Parathyroid adenoma (tissue), 2 donors: ENCODE results near the gene REEP6.
"Not testable (repeated sequence)": the region's sequence is repeated elsewhere in the genome, so short reads cannot be mapped to it uniquely, and the experiment has no call there.

ENCODE experiments used
- H2AFZ ChIP-seq: fragments of 300-600 bp; sonication (generic); one replicate; pipeline ENCODE4 v1.7.0; 2017; ENCODE audit warnings: antibody characterized with exemption, mild to moderate bottlenecking
- H3K27ac ChIP-seq: fragments of 300-600 bp; sonication (generic); one replicate; pipeline ENCODE4 v1.7.0; 2017
- H3K27me3 ChIP-seq: fragments of 300-600 bp; sonication (generic); one replicate; pipeline ENCODE4 v1.7.0; 2017; ENCODE audit warnings: low read length; ENCODE audit not compliant: control insufficient read depth, insufficient read depth
- H3K36me3 ChIP-seq: fragments of 300-600 bp; sonication (generic); one replicate; pipeline ENCODE4 v1.7.0; 2017; ENCODE audit warnings: low read length; ENCODE audit not compliant: control insufficient read depth, insufficient read depth
- H3K4me1 ChIP-seq: fragments of 300-600 bp; sonication (generic); one replicate; pipeline ENCODE4 v1.7.0; 2017; ENCODE audit warnings: control low read depth
- H3K4me2 ChIP-seq: fragments of 300-600 bp; sonication (generic); one replicate; pipeline ENCODE4 v1.7.0; 2017; ENCODE audit warnings: low read length
- H3K4me3 ChIP-seq: fragments of 300-600 bp; sonication (generic); one replicate; pipeline ENCODE4 v1.7.0; 2017; ENCODE audit warnings: low read depth, low read length
- H3K79me2 ChIP-seq: fragments of 300-600 bp; sonication (generic); one replicate; pipeline ENCODE4 v1.7.0; 2017; ENCODE audit warnings: control low read depth
- H3K9ac ChIP-seq: fragments of 300-600 bp; sonication (generic); one replicate; pipeline ENCODE4 v1.7.0; 2017; ENCODE audit warnings: mild to moderate bottlenecking
- H3K9me3 ChIP-seq: fragments of 300-600 bp; sonication (generic); one replicate; pipeline ENCODE4 v1.7.0; 2017; ENCODE audit warnings: low read length; ENCODE audit not compliant: control insufficient read depth
- CTCF ChIP-seq: fragments of 300-600 bp; sonication (generic); IDR thresholded peaks from one replicate; pipeline ENCODE4 v1.7.0; 2017; ENCODE audit warnings: antibody characterized with exemption, mild to moderate bottlenecking
- donor health status: primary hyperparathyroidism.

Gene REEP6

GRCh38 chr19:1527650-1528309 is 36.8 kb downstream of the REEP6 start:
- Histone ChIP-seq H3K27me3 (no peaks in the 10 kb centered on the region), H3K4me1 (no peaks in the 10 kb centered on the region), H3K9ac (no peak overlapping the region), H3K79me2 (no peaks in the 10 kb centered on the region), H3K4me3 (no peak overlapping the region), H2AFZ (no peak overlapping the region), H3K9me3 (no peaks in the 10 kb centered on the region), H3K36me3 (no peaks in the 10 kb centered on the region), H3K27ac (no peak overlapping the region), H3K4me2 (no peak overlapping the region)
- no peak for TF ChIP-seq CTCF

DNA sequence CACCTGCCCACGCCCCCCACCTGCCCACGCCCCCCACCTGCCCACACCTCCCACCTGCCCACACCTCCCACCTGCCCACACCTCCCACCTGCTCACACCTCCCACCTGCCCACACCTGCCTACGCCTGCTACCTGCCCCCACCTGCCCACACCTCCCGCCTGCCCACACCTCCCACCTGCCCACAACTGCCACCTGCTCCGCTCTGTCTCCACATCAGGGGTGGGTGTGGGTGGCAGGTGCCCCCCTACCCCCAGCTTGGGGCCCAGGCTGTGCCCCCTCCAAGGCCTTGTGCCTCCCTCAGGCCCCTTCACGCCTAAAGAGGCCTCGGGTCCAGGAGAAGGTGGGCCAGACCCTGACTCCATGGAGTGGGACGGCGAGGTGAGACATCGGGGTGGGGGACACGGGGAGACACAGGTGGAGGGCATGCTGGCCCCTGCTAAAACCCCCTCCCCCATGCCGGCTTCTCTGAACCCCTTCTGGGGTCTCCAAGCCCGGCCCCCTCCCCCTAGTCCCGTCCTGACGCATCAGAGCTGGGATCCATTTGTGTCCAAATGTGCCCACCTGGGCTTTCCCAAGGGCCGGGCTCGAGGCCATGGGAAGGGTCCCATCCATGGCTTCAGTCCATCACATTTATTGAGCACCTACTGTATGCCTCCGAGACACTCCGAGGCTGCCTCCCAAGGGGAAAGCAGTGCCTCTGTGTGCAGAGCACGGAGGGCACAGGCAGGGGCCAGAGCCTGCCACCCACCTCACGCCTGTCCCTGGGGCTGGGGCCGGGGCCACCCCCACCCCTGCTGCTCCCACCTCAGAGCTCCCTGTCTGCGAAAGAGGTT is 37.8 kb downstream of the REEP6 start:
- TF ChIP-seq CTCF, result no peak
- Histone ChIP-seq H3K4me2 (no peak overlapping the region), H3K4me1 (no peaks in the 10 kb centered on the region), H3K27ac (no peak overlapping the region), H3K4me3 (no peak overlapping the region), H3K27me3 (no peaks in the 10 kb centered on the region), H3K9ac (no peak overlapping the region), H3K79me2 (no peaks in the 10 kb centered on the region), H3K36me3 (no peaks in the 10 kb centered on the region), H3K9me3 (no peaks in the 10 kb centered on the region), H2AFZ (no peak overlapping the region)

- Histone ChIP-seq H3K9me3 (no peaks in the 10 kb centered on the region), H2AFZ (no peak overlapping the region), H3K36me3 (no peaks in the 10 kb centered on the region), H3K4me2 (no peak overlapping the region), H3K4me3 (no peak overlapping the region), H3K4me1 (no peaks in the 10 kb centered on the region), H3K9ac (no peak overlapping the region), H3K79me2 (no peaks in the 10 kb centered on the region), H3K27ac (no peak overlapping the region), H3K27me3 (no peaks in the 10 kb centered on the region)
- no peak for TF ChIP-seq CTCF
Observed at GRCh38 chr19:1529430-1529816, 38.4 kb downstream of the REEP6 start.

DNA sequence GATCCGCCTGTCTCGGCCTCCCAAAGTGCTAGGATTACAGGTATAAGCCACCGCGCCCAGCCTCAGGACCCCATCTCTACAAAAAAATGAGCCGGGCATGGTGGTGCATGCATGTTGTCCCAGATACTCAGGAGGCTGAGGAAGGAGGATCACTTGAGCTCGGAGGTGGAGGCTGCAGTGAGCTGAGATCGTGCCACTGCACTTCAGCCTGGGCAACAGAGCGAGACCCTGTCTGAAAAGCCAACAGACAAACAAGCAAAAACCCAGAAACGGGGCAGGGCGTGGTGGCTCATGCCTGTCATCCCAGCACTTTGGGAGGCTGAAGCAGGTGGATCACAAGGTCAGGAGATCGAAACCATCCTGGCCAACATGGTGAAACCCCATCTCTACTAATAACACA is 39.9 kb downstream of the REEP6 start:
- H3K4me1 ChIP-seq, result not testable (repeated sequence)

DNA sequence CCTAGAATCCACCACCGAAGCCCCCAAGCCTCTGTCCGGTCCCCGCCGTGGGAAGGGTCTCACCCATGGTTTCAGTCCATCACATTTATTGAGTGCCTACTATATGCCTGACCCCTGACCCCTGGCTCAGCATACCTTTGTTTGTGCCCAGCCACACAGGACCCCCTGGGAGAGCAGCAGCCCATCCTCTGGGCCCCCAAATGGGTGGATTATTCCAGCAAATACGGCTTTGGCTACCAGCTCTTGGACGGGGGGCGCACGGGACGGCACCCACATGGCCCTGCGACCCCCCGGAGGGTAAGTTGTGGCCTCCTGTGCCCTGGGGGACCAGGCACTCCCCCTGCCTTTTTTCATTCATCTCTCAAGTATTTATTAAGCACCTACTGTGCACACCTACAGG is 40.6 kb downstream of the REEP6 start:
- TF ChIP-seq CTCF, result no peak
- no peaks in the 10 kb centered on the region for H3K79me2 ChIP-seq
- H3K4me3 ChIP-seq, result no peak overlapping the region
- H3K4me2 ChIP-seq, result no peak overlapping the region
- no peaks in the 10 kb centered on the region for H3K4me1 ChIP-seq
- H3K9me3 ChIP-seq, result no peaks in the 10 kb centered on the region
- H3K36me3 ChIP-seq, result no peaks in the 10 kb centered on the region
- H2AFZ ChIP-seq, result no peak overlapping the region
- no peak overlapping the region for H3K9ac ChIP-seq
- no peaks in the 10 kb centered on the region for H3K27me3 ChIP-seq
- H3K27ac ChIP-seq, result no peak overlapping the region

More for the DNA sequence above, 39.9 kb downstream of the REEP6 start:
- H3K27me3 ChIP-seq, H3K36me3 ChIP-seq, H2AFZ ChIP-seq, H3K79me2 ChIP-seq, H3K27ac ChIP-seq, H3K9ac ChIP-seq, H3K4me3 ChIP-seq, H3K4me2 ChIP-seq, H3K9me3 ChIP-seq: not testable (repeated sequence)
